ENCODE data around the gene CUBN.

CUBN gene

GRCh38 chr10:17003151-17003550, 126.5 kb downstream of the CUBN start:
- H3K27me3 ChIP-seq (ENCODE audit: control insufficient read depth, insufficient read depth, low read length), result no peaks in the 10 kb centered on the region
- H3K36me3 ChIP-seq (ENCODE audit: insufficient read depth, low read length), result no peaks in the 10 kb centered on the region
- H3K9me3 ChIP-seq (replicated peaks; ENCODE audit: low read length), result no peaks in the 10 kb centered on the region
- peaks cover 46% of the 10 kb centered on the region for H3K4me1 ChIP-seq (ENCODE audit: control insufficient read depth, insufficient read depth, low read length)
- H3K4me3 ChIP-seq (ENCODE audit: low read length), result no peak overlapping the region
- peak overlapping the region; percentile 83 for H3K9ac ChIP-seq (ENCODE audit: low read depth, low read length)
- H3K4me2 ChIP-seq (ENCODE audit: low read length), result peak overlapping the region; percentile 67

DNA sequence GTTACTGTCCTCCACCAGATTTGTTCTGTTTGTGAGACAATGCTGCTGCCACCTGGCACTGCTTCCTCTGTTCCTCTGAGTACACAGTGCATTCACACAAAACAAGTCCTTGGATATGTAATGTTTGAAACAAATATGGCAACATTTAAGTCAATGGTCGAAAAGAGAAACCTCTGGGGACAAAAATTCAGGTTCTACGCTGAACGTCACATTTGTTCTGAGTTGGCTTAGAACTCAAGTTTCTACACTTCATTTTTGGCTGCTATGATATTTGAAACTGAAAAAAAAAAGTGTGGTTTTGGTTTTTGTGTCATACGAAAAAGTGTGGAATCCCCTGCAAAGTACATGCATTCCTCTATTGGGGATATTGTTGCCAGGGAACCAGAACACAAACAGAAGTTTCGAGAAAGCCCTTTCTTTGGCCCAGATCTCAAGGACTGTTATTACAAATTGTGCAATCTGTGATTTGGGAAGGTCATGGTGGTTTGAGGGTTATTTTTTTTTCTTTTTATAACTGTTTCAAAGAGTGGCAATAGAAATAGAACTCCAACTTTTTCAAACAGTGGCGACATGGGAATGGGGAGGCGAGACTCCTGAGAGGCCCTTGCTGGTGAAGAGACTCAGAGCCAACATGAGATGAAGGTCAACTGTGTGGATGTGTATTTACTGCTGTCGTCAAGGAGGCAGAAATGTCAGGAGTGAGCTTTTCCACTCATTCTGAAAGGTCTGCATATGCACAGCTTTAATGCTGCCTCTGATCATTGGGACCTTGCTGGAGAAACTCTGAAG, 127.5 kb downstream of the CUBN start:
- Histone ChIP-seq H3K9me3 (replicated peaks; ENCODE audit: low read length) (no peaks in the 10 kb centered on the region), H3K4me2 (ENCODE audit: low read length) (peak overlapping the region; percentile 67), H3K9ac (ENCODE audit: low read depth, low read length) (peak overlapping the region; percentile 83), H3K4me1 (ENCODE audit: control insufficient read depth, insufficient read depth, low read length) (peaks cover 46% of the 10 kb centered on the region), H3K36me3 (ENCODE audit: insufficient read depth, low read length) (no peaks in the 10 kb centered on the region), H3K27me3 (ENCODE audit: control insufficient read depth, insufficient read depth, low read length) (no peaks in the 10 kb centered on the region), H3K4me3 (ENCODE audit: low read length) (peak overlapping the region; percentile 41)

- peaks cover 48% of the 10 kb centered on the region for H3K4me1 ChIP-seq (ENCODE audit: control insufficient read depth, insufficient read depth, low read length)
- H3K27me3 ChIP-seq (ENCODE audit: control insufficient read depth, insufficient read depth, low read length), result no peaks in the 10 kb centered on the region
- H3K9ac ChIP-seq (ENCODE audit: low read depth, low read length), result peak overlapping the region; percentile 83
- no peaks in the 10 kb centered on the region for H3K36me3 ChIP-seq (ENCODE audit: insufficient read depth, low read length)
- no peaks in the 10 kb centered on the region for H3K9me3 ChIP-seq (replicated peaks; ENCODE audit: low read length)
- H3K4me3 ChIP-seq (ENCODE audit: low read length), result no peak overlapping the region
- H3K4me2 ChIP-seq (ENCODE audit: low read length), result peak overlapping the region; percentile 67
Measured at GRCh38 chr10:17001297-17001744, 128.3 kb downstream of the CUBN start.

- Histone ChIP-seq H3K27me3 (ENCODE audit: control insufficient read depth, insufficient read depth, low read length) (no peaks in the 10 kb centered on the region), H3K9ac (ENCODE audit: low read depth, low read length) (peak overlapping the region; percentile 52), H3K4me3 (ENCODE audit: low read length) (no peak overlapping the region), H3K4me2 (ENCODE audit: low read length) (peak overlapping the region; percentile 13), H3K36me3 (ENCODE audit: insufficient read depth, low read length) (no peaks in the 10 kb centered on the region), H3K4me1 (ENCODE audit: control insufficient read depth, insufficient read depth, low read length) (peaks cover 58% of the 10 kb centered on the region), H3K9me3 (replicated peaks; ENCODE audit: low read length) (no peaks in the 10 kb centered on the region)
Measured at GRCh38 chr10:16999665-17000451, 129.8 kb downstream of the CUBN start.

DNA sequence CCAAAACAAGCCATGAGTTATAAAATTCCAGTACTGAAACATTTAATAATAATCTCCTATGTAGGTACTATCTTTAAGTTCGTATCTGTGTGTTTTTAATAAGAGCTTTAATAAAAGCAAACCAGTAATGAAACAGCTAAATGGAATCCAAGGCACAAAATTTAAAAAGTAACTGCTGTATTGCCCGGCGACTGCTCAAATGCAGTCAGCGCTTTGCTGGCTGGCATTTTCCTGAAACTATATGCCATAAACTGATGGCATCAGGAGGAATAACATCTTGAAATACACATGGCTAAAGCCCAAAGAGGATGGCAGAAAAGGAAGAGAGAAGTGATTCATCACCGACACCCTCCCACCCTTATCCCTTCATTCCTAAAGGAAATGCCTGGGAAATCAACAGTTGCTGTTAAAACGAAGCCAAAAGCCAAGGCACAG, 133.1 kb downstream of the CUBN start:
- peaks cover 41% of the 10 kb centered on the region for H3K4me1 ChIP-seq (ENCODE audit: control insufficient read depth, insufficient read depth, low read length)
- no peaks in the 10 kb centered on the region for H3K36me3 ChIP-seq (ENCODE audit: insufficient read depth, low read length)
- H3K9ac ChIP-seq (ENCODE audit: low read depth, low read length), result peak overlapping the region; percentile 67

DNA sequence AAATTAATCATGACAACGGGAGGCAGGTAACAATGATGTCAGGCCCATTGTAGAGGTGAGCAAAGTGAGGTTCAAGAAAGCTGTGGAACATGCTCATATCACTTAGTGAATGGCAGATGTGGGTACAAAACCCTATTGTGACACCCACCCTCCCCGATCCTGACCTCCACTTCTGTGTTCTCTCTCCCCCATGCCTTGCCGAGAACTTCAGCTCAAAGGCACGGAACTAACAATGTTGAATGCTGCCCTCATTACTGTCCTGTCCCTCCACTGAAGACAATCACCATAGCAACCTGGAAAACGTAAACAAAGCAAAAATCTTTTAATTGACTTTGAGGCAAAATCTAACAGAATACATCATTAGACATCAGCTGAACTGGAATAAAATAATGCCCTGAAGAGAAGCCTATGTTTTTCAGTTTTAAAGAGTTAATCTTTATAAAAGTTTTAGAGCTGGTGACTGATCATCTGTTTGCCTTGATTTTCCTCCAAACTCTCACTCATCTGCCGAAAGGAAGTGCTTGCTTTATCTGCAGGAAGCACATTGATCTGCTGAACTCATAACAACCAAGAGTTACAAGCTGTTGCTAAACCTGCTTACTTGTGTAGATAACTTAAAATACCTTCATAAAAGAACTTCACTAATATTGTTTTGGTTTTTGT, 133.6 kb downstream of the CUBN start:
- Histone ChIP-seq H3K36me3 (ENCODE audit: insufficient read depth, low read length) (no peaks in the 10 kb centered on the region), H3K4me2 (ENCODE audit: low read length) (peak overlapping the region; percentile 43), H3K9ac (ENCODE audit: low read depth, low read length) (peak overlapping the region; percentile 67), H3K4me1 (ENCODE audit: control insufficient read depth, insufficient read depth, low read length) (peaks cover 37% of the 10 kb centered on the region), H3K27me3 (ENCODE audit: control insufficient read depth, insufficient read depth, low read length) (no peaks in the 10 kb centered on the region), H3K9me3 (replicated peaks; ENCODE audit: low read length) (no peaks in the 10 kb centered on the region), H3K4me3 (ENCODE audit: low read length) (peak overlapping the region; percentile 26)

More for the DNA sequence above, 133.1 kb downstream of the CUBN start:
- Histone ChIP-seq H3K4me3 (ENCODE audit: low read length) (peak overlapping the region; percentile 26), H3K27me3 (ENCODE audit: control insufficient read depth, insufficient read depth, low read length) (no peaks in the 10 kb centered on the region), H3K9me3 (replicated peaks; ENCODE audit: low read length) (no peaks in the 10 kb centered on the region), H3K4me2 (ENCODE audit: low read length) (peak overlapping the region; percentile 43)

- Histone ChIP-seq H3K9ac (ENCODE audit: low read depth, low read length) (peak overlapping the region; percentile 70), H3K4me3 (ENCODE audit: low read length) (peak overlapping the region; percentile 33), H3K27me3 (ENCODE audit: control insufficient read depth, insufficient read depth, low read length) (no peaks in the 10 kb centered on the region), H3K4me1 (ENCODE audit: control insufficient read depth, insufficient read depth, low read length) (peaks cover 25% of the 10 kb centered on the region), H3K9me3 (replicated peaks; ENCODE audit: low read length) (no peaks in the 10 kb centered on the region), H3K36me3 (ENCODE audit: insufficient read depth, low read length) (no peaks in the 10 kb centered on the region), H3K4me2 (ENCODE audit: low read length) (peak overlapping the region; percentile 71)
Measured at GRCh38 chr10:16993186-16993585, 136.4 kb downstream of the CUBN start.

- no peaks in the 10 kb centered on the region for H3K36me3 ChIP-seq (ENCODE audit: insufficient read depth, low read length)
- H3K4me1 ChIP-seq (ENCODE audit: control insufficient read depth, insufficient read depth, low read length), result peaks cover 30% of the 10 kb centered on the region
- H3K9me3 ChIP-seq (replicated peaks; ENCODE audit: low read length), result no peaks in the 10 kb centered on the region
- H3K27me3 ChIP-seq (ENCODE audit: control insufficient read depth, insufficient read depth, low read length), result no peaks in the 10 kb centered on the region
- H3K4me3 ChIP-seq (ENCODE audit: low read length), result peak overlapping the region; percentile 33
- peak overlapping the region; percentile 71 for H3K4me2 ChIP-seq (ENCODE audit: low read length)
- peak overlapping the region; percentile 70 for H3K9ac ChIP-seq (ENCODE audit: low read depth, low read length)
Measured at GRCh38 chr10:16992611-16993119, 136.9 kb downstream of the CUBN start.

DNA sequence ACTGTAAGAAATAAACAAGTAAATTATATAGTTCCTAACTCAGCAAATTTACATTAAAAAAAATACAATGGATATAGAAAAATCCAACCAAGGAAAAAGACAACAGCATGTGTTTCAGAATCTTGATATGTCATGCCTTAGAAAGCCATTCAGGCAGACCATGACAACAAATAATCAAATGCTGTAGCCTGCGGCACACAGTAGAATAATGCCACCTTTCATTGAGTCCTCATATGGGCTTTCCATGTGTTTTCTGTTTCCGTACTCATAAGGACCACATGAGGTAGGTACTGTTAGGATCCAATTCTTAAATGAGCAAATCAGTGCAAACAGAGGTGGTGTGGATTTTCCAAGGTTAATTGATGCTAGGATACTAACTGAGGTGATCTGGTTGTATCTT, 138.6 kb downstream of the CUBN start:
- no peak overlapping the region for H3K4me3 ChIP-seq (ENCODE audit: low read length)
- peaks cover 36% of the 10 kb centered on the region for H3K4me1 ChIP-seq (ENCODE audit: control insufficient read depth, insufficient read depth, low read length)
- no peaks in the 10 kb centered on the region for H3K27me3 ChIP-seq (ENCODE audit: control insufficient read depth, insufficient read depth, low read length)
- no peaks in the 10 kb centered on the region for H3K36me3 ChIP-seq (ENCODE audit: insufficient read depth, low read length)
- H3K9ac ChIP-seq (ENCODE audit: low read depth, low read length), result no peak overlapping the region
- H3K4me2 ChIP-seq (ENCODE audit: low read length), result no peak overlapping the region
- H3K9me3 ChIP-seq (replicated peaks; ENCODE audit: low read length), result no peaks in the 10 kb centered on the region

GRCh38 chr10:16989826-16990293, 139.8 kb downstream of the CUBN start:
- H3K9me3 ChIP-seq (replicated peaks; ENCODE audit: low read length), result no peaks in the 10 kb centered on the region
- H3K27me3 ChIP-seq (ENCODE audit: control insufficient read depth, insufficient read depth, low read length), result no peaks in the 10 kb centered on the region
- peaks cover 40% of the 10 kb centered on the region for H3K4me1 ChIP-seq (ENCODE audit: control insufficient read depth, insufficient read depth, low read length)
- no peak overlapping the region for H3K9ac ChIP-seq (ENCODE audit: low read depth, low read length)
- H3K36me3 ChIP-seq (ENCODE audit: insufficient read depth, low read length), result no peaks in the 10 kb centered on the region
- no peak overlapping the region for H3K4me2 ChIP-seq (ENCODE audit: low read length)
- H3K4me3 ChIP-seq (ENCODE audit: low read length), result no peak overlapping the region

- Histone ChIP-seq H3K27me3 (ENCODE audit: control insufficient read depth, insufficient read depth, low read length) (no peaks in the 10 kb centered on the region), H3K4me3 (ENCODE audit: low read length) (no peak overlapping the region), H3K9me3 (replicated peaks; ENCODE audit: low read length) (no peaks in the 10 kb centered on the region), H3K9ac (ENCODE audit: low read depth, low read length) (no peak overlapping the region), H3K36me3 (ENCODE audit: insufficient read depth, low read length) (no peaks in the 10 kb centered on the region), H3K4me1 (ENCODE audit: control insufficient read depth, insufficient read depth, low read length) (peaks cover 40% of the 10 kb centered on the region), H3K4me2 (ENCODE audit: low read length) (no peak overlapping the region)
Measured at GRCh38 chr10:16988900-16989299, 140.7 kb downstream of the CUBN start.
